GM10847 (cell line): ENCODE results near the gene TOMM40L.

Source experiments
- POLR2A ChIP-seq: IDR thresholded peaks from 2 replicates; pipeline ENCODE4 v1.6.1; 2011; ENCODE audit not compliant: insufficient read length; ENCODE audit errors: extremely low read depth

TOMM40L gene

DNA sequence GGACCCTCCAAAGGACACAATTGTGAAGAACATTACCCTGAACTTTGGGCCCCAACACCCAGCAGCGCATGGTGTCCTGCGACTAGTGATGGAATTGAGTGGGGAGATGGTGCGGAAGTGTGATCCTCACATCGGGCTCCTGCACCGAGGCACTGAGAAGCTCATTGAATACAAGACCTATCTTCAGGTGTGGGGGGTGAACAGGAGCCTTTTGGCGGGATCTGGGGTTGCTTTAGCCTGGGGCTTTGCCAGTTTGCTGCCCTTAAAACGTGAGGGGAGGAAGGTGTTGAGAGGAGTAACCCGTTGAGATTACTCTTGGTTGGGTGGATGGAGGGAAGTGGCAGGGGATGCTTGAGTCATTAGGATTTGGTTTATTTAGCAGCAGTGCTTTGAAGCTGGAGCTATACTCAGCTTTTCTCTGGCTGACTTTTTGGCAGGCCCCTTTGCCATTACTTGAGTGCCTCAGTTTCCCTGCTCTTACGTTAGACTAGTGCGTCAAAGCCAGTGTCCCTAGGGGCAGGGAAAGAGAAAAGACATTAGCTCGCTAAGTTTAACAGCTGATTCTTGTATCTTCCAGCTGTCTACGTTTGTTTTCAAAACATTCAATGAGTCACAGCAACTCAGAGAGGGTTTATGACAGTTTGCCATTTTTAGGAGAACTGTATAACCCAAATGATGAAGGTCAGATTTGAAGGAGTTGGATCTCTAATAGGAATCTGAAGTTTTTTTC, 19.3 kb upstream of the TOMM40L start:
- no peak for TF ChIP-seq POLR2A

DNA sequence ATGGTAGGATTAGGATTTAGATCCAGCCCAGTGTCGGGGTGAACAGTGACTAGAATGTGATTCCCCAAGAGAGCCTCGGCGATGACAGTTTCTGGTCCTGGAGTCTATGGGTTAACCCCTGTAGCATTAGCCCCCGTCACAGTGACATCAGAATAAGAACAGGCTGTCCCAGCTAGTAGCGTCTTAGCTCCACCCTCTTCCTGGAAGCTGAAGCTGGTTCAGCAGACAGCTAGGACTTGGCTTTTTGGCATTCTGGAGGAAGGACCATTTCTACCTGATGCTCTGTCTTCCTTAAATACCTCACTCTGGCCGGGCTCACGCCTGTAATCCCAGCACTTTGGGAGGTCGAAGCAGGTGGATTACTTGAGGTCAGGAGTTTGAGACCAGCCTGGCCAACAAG, 18.7 kb upstream of the TOMM40L start:
- TF ChIP-seq POLR2A: no peak

DNA sequence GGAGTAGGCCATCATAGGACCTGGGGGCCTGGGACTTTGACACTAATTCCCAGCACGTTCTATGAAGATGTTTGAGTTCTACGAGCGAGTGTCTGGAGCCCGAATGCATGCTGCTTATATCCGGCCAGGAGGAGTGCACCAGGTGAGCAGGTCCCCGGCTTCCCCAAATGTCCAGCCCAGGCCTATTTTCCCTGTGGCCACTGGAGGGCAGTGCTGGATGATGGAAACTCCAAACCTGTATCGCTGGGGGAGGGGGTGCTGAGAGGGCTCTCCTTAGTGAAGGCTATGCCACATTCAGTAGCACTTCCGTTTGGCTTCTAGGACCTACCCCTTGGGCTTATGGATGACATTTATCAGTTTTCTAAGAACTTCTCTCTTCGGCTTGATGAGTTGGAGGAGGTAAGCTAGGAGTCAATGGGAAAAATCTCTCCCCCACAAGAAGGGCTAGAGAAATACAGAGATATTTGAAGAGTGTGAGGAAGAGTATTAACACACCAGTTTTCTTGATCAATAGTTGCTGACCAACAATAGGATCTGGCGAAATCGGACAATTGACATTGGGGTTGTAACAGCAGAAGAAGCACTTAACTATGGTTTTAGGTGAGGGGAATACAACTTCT, 16.0 kb upstream of the TOMM40L start:
- TF ChIP-seq POLR2A: no peak

DNA sequence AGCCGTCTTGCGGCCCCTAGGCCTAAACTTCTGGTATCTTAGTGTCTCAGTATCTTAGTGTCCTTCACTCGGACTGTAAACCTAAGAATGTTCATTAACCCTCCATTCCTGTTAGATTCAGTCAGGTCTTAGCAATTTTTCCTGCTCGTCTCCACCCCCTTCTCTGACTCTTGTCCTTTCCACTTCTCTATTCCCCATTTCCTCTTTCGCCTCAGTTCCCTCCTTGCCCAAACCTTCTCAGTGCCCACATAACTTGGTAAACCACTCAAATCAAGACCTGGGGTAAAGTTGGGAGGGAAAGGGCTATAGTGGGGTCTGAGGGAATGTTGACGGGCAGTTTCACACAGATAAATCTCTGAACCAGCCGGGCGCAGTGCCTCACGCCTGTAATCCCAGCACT, 11.5 kb upstream of the TOMM40L start:
- TF ChIP-seq POLR2A: no peak

DNA sequence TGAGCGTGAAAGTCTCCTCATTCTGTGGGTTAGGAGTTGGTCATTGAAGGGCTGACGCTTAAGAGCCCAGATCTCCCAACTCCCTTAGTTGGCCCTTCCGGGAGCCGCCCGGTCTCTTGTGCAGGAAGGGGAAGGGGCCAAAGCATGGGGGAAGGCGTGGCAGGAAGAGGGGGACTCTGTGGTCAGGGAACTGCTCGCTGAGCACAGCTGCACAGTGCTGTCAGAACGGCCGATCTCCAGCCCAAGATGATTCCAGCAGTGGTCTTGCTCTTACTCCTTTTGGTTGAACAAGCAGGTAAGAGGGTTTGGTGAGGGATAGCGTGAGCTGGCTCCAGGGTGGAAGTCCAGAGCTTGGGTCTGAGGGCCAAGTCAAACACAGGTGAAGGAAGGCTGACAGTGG, 10.8 kb upstream of the TOMM40L start, which contains the start of gene FCER1G:
Gene FCER1G (plus strand): TSS at position 220 of the 400 bp plus-strand sequence. CDS start 27 bp downstream, at position 247.
- no peak for TF ChIP-seq POLR2A

DNA sequence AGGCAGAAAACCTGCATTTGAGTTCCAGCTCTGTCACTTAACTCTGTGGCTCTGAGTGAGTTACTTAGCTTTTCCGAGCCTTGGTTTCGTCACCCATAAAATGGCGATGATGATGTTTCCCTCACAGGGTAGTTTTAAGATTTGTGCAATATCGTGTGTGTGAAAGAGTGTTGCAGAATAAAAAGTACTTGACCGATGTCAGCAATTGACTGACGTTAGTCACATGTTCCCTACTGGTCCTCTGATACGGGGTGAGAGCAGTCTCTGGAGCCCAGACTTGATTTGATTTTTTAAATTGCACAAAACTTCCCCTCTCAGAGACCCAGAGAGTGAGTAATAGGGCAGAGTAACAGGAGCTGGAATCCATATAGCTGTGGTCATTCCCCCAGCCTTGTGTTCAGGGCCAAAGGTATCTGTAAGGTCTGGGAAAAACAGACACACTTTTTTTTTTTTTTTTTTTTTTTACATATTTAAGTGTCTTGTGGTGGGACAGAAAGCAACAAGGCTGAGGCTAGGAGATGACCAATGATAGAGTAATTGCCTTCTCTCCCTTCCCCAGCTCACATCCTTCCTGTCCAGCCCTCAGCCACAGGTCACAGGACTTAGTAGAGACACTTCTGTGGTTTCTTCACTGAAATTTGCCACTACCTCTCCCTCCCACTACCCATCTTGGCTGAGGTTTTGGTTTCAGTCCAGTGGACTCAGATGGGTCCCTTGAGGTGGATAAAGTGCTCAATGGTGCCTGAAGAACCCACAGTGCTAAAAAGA, 8.7 kb upstream of the TOMM40L start:
- no peak for TF ChIP-seq POLR2A

DNA sequence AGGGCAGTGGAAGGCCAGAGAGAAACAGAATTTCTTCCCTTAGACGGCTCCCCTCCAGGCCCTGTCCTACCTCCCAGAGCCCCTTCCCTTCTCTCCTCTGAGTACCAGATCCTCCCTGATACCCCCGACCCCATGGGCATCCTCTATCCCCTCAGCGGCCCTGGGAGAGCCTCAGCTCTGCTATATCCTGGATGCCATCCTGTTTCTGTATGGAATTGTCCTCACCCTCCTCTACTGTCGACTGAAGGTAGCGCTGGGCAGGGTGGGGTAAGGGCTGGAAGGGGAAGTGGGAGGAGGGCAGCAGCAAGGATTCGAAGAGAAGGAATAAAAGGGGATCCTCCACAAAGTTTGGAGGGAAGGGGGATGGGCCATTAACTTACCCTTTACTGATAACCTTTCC, 8.0 kb upstream of the TOMM40L start:
- TF ChIP-seq POLR2A: no peak

DNA sequence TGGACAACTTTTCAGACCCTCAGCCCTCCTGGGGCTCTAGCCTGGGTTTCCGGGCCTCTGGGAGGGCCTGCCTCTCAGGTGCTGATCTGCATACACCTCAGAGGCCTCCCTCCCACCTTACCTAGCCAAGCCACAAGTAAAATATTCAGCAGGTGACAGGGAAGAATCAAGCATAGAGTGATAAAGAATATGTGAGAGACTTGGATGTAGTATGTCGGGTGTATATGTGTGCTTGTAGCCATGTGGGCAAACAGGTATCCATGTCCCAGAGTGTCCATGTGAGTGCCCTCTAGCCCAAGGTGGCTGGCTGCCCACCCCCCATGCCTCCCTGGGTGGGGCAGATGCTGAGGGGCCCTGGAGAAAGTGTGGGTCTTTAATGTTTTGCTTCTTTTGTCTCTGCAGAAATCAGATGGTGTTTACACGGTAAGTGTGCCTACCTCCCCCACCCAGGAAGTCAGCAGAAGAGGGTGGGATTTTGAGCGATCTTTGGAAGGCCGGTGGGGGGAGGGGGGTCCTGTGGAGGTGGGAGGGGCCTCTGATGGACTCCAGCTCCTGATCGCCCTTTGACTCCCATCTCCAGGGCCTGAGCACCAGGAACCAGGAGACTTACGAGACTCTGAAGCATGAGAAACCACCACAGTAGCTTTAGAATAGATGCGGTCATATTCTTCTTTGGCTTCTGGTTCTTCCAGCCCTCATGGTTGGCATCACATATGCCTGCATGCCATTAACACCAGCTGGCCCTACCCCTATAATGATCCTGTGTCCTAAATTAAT, 7.4 kb upstream of the TOMM40L start:
- TF ChIP-seq POLR2A: no peak

DNA sequence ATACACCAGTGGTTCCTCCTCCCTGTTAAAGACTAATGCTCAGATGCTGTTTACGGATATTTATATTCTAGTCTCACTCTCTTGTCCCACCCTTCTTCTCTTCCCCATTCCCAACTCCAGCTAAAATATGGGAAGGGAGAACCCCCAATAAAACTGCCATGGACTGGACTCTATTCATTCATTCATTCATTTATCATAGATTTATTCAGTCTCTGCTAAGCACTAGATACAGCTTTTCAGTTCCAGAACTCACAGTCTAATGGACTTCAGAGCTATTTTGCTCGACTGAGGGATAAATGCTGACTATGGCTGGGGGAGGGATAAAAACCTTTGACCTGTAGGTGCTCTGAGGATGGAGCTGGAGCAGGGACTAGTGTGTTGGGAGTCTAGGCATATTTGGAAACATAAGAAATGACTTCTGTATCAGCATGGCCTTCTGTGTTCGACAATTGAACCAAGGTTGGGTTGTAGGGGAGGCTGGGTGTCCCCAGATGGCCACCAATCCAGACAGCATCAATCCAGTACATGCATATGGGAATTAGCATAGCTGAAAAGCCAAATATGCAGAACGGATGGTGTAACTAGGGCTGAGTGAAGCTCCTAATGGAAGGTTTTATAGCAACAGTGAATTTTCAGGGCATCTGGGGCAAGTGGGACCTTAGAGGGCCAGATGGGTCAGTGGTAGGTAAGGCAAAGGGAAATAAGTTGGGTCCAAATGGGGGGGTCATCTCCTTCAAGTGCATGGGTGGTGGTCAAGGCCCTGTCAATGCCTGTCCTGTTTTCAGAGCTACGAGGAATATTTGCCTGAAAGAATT, 6.6 kb upstream of the TOMM40L start:
- no peak for TF ChIP-seq POLR2A

DNA sequence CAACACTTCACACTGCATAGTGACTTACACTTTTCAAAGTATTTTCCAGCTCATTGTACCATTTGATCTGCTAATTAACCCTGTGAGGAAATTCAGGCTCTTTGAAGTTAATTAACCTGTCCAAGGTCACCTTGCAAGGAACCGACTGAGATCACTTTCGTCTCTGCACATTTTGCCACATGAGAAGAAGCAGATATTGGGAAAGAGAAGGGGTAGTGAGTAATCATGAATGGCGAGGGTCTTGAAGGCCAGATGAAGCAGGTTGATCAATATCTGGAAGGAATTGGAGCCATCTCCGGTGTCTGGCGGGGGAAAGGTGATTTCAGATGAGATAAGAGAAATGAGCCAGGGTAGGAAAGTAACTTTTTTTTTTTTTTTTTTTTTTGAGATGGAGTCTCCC, 5.9 kb upstream of the TOMM40L start:
- no peak for TF ChIP-seq POLR2A

DNA sequence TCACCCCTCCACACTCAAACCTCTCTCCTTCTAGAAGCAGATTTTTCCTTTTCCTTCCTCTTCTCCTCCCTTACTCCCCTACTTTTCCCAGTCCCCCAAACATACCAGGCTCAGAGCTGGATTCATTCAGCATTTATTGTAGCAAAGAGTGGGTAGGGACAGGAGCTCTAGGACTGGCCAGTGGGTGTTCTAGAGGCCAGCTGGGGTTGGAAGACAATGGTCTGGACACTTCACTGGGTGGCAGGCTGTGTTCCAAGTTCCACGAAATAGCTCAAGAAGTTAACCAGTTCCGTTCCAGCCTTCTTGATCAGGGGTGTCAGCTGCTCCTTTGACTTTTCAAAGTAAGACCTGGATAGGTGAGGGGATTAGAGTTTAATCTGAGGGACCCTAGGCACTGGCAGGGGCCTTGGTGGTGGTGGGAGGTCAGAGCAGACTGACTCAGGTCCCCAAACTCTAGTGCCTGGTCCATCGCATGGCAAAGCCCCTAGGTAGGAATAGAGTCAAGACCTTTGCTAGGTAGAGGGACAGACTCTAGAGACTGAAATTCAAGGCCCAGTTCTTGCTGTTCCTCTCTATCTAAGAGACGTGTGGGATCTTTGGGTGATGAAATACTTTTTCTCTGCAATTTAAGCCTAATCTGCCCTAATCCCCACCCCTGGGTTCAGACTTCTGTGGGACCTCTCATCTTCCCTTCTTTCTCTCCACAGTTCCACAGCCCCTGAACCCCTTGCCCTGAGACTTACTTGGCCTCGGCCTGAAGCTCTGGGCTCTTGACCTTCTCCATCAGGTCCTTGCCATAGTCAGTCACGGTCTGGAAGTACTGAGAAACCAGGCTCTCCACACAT, 3.5 kb upstream of the TOMM40L start:
- no peak for TF ChIP-seq POLR2A

DNA sequence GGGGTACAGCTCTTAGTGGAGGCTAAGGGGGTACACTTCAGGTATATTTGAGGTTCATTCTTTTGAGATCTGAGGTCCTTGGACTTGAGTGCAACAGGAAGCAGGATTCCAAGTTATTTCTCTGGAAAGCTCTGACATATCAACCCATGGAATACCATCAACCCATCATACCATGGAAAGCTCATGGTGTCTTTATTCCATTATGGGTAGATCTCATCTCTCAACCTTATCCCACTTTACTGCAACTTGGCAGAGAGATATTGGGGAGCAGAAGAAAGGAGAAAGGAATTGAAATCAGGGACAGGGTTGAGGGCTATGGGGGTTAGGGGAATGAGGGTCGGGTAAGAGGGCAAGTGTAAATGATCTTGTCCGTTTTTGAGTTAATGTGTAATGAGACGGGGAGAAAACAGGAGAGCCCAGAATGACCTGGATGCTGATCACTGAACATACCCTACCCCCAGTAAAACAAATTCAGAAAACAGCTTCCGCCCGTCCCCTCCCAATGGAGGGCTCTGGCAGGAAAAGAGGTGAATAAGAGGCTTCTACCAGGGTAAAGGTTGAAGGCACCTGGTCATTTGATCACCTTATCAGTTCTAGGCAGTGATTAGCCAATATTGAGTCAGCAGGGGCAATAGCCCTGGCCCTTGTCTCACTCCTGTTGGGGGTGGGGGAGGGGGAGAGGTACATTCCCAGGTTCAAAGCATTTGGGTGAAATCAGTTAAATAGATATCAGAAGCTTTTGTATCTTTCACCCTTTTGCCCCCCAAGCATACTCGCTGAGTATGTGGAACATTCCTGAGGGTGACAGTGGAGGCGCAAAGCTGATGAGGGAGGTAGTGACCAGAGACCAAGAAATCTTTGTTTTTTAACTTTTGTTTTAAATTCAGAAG, 1.8 kb upstream of the TOMM40L start:
- TF ChIP-seq POLR2A: no peak

DNA sequence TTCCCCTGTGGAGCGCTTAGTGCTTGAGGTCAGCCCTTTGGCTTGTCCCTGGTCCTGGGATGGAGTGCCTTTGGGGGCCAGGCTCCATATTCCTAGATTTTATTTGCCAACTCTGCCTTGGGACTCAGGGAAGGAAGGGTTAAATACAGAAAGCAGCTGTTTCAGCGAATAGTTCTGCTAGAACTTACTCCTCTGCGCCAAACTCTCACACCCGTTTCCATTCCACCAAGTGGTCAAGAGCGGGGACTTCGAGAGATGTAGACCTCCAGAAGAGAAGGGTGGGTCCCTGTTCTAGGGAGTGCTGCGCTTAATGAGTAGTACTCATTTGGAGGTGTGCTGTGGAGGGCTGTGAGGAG, 704 bp upstream of the TOMM40L start:
- no peak for TF ChIP-seq POLR2A
